GM18951 (cell line): Measurements from ENCODE around the gene PPAN.

Source experiments
- POLR2A ChIP-seq: IDR thresholded peaks from 4 replicates; pipeline ENCODE4 v1.6.1; 2011; ENCODE audit warnings: mild to moderate bottlenecking; ENCODE audit not compliant: insufficient read length, insufficient read depth; ENCODE audit errors: extremely low read depth
- in situ Hi-C: fragments of 300-500 bp; cut with MboI; formaldehyde crosslinking; loops from one replicate; pipeline ENCODE4 v1.12.0; 2022; ENCODE audit warnings: low sequenced_read_pairs, mixed read lengths, inconsistent platforms; ENCODE audit not compliant: unreplicated experiment

The PPAN gene

DNA sequence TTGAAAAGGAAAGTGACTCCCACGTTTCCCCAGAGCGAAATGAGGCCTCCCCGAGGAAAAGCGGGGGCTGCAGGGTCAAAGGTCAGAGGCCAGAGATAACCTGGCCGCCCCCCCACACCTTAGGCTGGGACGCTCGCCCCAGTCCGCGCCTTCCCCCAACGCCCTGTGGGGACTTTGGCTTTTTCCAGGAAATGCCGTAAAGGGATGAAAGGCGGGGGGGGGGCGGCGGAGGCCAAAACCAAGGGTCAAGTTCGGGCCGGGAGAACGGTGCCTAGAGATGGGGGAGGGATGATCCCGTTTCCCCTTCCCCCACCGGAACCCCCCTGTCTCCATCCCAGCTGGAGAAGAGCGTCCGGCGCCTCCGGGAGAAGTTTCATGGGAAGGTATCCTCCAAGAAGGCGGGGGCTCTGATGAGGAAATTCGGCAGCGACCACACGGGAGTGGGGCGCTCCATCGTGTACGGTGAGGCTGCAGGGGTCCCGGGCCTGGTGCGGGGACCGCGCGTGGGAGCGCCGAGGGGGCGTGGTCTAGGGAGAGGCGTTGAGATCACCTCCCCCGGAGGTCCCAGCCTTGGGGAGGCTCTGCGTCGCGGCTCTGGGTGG lies 19.5 kb upstream of the PPAN start:
- no peak for TF ChIP-seq POLR2A
- in situ Hi-C loops, result no loop called here

DNA sequence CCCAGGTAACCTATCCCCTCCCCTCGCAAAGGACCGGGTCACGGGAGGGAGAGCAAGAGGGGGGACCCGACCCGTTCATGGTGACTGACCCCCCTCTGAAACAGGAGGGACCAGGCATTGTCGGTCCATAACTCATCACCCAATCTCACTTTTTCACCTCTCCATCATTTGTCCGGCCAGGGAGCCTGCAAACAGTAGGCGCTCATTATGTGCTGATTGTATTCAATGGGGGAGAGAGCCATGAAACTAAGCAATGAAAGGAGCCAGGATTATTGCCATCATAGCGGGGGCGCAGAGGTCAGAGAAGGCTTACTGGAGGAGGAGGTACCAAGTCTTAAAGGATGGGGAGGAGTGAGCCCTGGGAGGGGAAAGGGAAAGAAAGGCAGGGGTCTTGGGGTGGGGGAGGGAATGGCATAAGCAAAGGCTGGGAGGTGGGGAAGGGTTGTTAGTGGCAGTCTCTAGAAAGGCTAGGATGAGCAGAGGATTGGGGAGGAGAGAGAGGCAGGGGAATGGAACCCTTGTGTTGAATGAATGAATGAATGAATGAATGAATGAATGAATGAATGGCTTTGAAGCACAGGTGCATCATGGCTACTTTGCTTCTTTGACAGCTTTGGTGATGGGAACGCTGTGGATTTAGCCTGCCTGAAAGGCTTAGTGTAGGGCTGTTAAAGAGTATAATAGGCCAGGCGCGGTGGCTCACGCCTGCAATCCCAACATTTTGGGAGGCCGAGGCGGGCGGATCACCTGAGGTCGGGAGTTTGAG lies 18.7 kb upstream of the PPAN start:
- in situ Hi-C loops, result no loop called here
- TF ChIP-seq POLR2A, result no peak

DNA sequence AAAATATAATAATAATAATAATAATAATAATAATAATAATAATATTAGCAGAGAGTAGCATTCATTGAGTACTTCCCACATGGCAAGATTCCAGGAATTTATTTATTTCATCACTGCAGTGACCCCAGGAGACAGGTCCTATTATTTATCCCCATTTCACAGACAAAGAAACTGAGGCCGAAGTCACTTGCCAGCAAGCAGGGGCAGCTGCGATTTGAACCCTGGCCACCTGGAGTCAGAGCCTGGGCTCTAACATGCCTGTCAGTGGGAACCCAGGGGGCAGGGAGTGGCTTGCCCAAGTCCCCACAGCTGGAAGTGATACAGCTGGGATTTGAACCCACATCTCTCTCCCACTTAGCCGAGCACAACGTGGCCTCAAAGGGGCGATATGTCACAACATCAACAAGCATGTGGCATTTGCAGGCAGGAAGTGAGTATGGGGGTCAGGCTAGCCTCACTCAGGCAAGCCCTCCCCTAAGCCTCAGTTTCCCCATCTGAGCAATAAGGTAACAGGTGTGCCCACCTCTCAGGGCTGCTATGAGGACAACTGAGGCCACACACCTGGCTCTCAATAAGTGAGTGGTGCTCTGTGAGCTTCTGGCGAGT lies 17.1 kb upstream of the PPAN start:
- in situ Hi-C loops, result no loop called here
- TF ChIP-seq POLR2A, result no peak

DNA sequence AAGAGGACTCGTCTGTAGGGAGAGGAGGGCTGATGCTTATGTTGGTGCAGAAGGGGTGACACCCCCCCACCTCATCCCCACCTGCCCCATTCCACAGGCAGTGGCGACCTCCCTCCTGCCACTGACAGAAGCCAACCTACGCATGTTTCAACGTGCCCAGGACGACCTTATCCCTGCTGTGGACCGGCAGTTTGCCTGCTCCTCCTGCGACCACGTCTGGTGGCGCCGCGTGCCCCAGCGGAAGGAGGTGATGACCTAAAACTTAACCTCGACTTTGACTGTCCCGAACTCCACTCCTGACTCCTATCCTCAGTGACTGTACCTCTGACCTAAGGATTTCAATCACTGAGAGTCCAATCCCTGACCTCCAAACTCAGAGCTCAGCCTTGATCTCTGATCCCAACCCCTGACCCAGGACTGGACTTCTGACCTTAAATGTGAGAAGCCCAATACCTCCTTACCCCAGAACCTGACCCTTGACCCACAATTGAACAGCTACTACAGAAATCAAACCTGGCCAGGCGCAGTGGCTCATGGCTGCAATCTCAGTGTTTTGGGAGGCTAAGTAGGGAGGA lies 16.3 kb upstream of the PPAN start:
- peak; percentile 28 for TF ChIP-seq POLR2A
- in situ Hi-C loops, result no loop called here

DNA sequence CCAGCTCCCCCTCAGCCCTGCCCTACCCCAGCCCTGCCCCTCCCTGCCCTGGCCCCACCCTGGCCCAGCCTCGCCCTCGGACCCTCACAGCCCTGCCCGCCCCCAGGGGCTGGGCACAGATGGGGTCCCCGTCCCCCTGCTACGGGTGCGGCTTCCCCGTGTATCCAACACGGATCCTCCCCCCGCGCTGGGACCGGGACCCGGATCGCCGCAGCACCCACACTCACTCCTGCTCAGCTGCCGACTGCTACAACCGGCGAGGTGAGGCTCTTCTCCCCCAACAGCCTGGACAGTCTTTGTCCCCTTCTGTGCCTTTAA lies 14.8 kb upstream of the PPAN start:
- in situ Hi-C loops, result no loop called here
- TF ChIP-seq POLR2A, result no peak

DNA sequence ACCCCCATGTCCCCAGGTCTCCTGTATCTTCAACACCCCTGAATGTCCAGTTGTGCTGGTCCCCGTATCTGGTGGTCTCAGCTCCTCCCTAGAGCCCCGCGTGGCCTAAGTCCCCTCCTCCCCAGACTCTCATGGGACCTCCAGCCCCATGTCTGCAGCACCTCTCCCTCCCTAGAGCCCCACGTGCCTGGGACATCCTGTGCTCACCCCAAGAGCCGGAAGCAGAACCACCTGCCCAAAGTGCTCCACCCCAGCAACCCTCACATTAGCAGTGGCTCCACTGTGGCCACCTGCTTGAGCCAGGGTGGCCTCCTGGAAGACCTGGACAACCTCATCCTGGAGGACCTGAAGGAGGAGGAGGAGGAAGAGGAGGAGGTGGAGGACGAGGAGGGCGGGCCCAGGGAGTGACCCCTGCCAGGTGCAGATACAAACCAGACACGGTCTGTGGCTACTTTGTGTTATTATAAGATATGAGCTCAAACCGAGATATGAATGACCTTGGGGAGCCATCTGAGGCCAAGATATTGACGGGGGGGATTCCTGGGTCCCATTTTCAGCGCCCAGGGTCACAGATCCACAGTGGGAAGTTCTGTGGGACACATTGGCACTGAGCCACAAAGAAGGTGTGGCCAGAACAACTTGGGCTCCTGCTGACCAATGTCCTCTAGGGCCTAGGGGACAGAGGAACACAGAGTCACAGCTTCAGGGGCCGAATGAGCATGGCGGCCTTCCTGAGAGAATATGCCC lies 14.1 kb upstream of the PPAN start:
- TF ChIP-seq POLR2A, result no peak
- in situ Hi-C loops, result no loop called here

DNA sequence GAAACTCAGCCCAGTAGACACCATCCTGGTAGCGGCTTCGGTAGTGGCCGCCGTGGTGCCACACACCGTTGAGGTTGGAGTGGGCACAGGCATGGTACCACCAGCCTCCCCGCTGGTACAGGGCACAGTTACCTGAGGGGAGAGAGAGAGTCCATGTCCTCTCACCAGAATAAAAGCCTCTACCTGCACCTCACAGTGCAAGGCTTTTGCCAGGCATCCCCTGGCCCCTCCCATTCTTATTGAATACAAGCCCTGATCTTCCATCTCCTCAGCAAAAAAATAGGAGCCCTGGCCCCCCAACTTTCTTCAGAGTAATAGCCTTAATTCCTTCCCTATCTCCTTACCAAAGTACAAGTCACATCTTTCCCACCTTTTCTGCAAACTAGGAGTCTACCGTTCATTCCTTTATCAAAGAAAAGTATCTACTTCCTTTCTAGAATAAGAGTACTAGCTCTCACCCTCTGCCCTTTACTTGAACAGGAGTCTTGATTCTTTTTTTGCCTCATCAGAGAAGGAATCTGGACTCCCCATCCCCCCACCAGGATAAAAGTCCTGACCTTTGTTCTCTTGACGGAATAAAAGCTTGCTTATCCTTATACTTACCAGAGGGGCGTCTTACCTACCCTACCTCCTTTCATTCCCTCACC lies 13.4 kb upstream of the PPAN start:
- peak; percentile 31 for TF ChIP-seq POLR2A
- in situ Hi-C loops, result no loop called here

DNA sequence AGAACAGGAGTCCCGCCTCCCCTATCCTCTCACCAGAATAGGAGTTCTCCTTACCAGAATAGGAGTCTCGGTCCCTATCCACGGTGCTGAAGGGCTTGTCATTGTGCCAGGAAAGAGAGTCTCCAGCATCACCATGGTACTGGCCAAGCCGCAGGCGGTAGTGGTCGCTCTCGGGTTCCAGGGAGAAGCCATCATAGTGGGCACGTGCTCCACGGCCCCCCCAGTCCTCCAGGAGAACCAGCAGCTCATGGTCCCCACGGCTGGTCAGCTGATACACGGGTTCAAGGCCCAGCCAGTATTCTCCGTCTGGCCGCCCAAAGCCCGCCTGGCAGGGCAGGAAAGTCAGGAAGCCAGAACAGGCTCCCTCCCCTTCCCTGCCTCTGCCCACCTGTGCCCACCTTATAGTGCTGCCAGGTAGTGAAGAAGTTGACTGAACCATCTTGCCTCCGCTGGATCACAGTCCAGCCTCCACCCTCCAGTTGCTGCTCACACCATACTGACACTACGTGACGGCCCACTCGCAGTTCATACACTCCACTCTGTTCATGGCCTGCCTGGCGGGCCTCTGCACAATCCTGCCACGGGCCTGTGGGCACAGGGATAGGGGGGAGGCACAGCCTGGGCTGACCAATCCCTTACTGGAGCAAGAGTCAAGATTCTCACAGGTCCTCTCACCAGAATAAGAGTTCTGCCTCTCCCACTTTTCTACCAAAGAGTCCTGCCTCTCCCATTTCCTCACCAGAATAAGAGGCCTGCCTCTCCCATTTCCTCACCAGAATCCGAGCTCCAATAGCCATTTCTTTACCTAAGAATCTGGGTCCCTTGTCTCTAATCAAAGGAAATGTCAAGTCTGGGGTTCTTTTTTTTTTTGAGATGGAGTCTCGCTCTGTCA lies 12.6 kb upstream of the PPAN start:
- in situ Hi-C loops, result no loop called here
- TF ChIP-seq POLR2A, result peak; percentile 36

DNA sequence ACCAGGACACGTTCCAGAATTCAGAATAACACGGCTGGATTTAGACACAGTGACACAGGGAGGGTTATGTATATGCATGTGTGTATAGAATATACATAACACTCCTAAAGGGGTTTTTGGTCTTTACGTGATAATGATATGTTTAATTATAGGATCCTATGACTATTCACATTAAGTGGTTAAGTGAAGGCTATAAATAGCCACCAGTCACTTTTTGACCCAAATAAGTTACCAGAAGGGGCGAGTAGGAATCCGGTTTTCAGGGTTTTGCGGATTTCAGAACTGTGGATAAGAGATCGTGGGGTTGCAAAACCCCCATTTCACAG lies 10.6 kb upstream of the PPAN start:
- in situ Hi-C loops, result no loop called here
- TF ChIP-seq POLR2A, result no peak

DNA sequence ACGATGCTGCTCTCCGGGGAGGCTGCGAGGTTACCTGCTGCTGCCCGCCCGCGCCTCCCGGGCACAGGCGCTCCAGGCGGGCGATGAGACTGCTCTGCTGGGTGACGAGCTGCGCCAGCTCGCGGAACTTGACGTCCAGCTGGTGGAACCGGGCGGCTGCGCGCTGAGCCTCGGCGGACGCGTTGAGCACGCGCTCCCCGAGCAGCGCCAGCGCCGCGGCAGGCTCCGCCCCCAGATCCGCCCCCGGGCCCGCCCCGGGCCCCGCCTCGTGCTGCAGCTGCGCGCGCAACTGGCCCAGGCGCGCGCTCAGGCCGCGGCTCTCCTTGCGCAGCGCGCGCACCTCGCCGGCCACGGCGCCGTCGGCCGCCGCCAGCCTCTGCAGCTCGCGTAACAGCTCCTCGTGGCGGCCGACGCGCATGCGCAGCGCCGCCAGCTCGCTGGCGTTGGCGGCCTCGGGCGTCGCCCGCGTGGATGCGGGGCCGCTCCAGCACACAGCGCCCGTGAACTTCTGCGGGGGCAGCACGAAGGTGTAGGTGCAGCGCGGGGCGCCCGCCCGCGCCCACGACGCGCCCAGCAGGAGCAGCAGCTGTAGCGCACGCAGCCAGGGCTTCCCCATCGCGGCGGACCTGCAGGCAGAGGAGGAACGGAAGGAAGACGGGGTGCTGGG lies 10.1 kb upstream of the PPAN start:
- TF ChIP-seq POLR2A, result peak; percentile 88
- in situ Hi-C loops, result no loop called here

DNA sequence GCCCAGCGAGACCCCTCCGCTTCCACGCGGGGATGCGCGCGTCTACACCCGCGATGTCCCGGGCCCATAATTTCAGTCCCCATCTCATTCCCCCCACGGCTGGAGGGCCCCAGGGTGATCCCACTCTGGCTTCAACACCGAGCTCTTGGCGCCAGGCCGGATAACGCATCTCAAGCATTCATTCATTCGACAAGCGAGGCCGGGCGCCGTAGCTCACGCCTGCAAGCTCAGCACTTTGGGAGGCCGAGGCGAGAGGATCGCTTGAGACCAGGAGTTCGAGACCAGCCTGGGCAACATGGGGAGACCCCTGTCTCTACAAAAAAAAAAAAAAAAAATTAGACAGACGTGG lies 9.6 kb upstream of the PPAN start:
- in situ Hi-C loops, result no loop called here
- TF ChIP-seq POLR2A, result no peak
